Measurements from ENCODE around the gene KCNH6.

The KCNH6 gene

GRCh38 chr17:63486317-63487013, 36.7 kb upstream of the KCNH6 start:
- no peak for DNase-seq (ENCODE audit: low read depth)

GRCh38 chr17:63487014-63487339, 36.2 kb upstream of the KCNH6 start:
- DNase-seq (ENCODE audit: low read depth), result no peak

GRCh38 chr17:63488851-63489250, 34.3 kb upstream of the KCNH6 start:
- no peak for DNase-seq (ENCODE audit: low read depth)

GRCh38 chr17:63489291-63489690, 33.9 kb upstream of the KCNH6 start:
- DNase-seq (ENCODE audit: low read depth), result no peak

- DNase-seq (ENCODE audit: low read depth), result no peak
Observed at GRCh38 chr17:63490329-63490728, 32.8 kb upstream of the KCNH6 start.

GRCh38 chr17:63490858-63491400, 32.2 kb upstream of the KCNH6 start:
- no peak for DNase-seq (ENCODE audit: low read depth)

GRCh38 chr17:63491413-63491812, 31.7 kb upstream of the KCNH6 start:
- no peak for DNase-seq (ENCODE audit: low read depth)

GRCh38 chr17:63491977-63492618, 31.1 kb upstream of the KCNH6 start:
- no peak for DNase-seq (ENCODE audit: low read depth)

GRCh38 chr17:63492940-63493339, 30.2 kb upstream of the KCNH6 start:
- DNase-seq (ENCODE audit: low read depth), result no peak

- DNase-seq (ENCODE audit: low read depth), result no peak
Observed at GRCh38 chr17:63493411-63493810, 29.7 kb upstream of the KCNH6 start.

GRCh38 chr17:63494300-63494928, 28.7 kb upstream of the KCNH6 start:
- no peak for DNase-seq (ENCODE audit: low read depth)

GRCh38 chr17:63495491-63495890, 27.7 kb upstream of the KCNH6 start:
- no peak for DNase-seq (ENCODE audit: low read depth)

GRCh38 chr17:63496177-63496576, 27.0 kb upstream of the KCNH6 start:
- no peak for DNase-seq (ENCODE audit: low read depth)

- no peak for DNase-seq (ENCODE audit: low read depth)
Observed at GRCh38 chr17:63496663-63497400, 26.3 kb upstream of the KCNH6 start.

- no peak for DNase-seq (ENCODE audit: low read depth)
Observed at GRCh38 chr17:63497708-63498483, 25.3 kb upstream of the KCNH6 start.

- no peak for DNase-seq (ENCODE audit: low read depth)
Observed at GRCh38 chr17:63498626-63499195, 24.4 kb upstream of the KCNH6 start.

- DNase-seq (ENCODE audit: low read depth), result no peak
Observed at GRCh38 chr17:63500543-63501390, 22.4 kb upstream of the KCNH6 start.

GRCh38 chr17:63503341-63503705, 19.8 kb upstream of the KCNH6 start:
- DNase-seq (ENCODE audit: low read depth), result no peak

- no peak for DNase-seq (ENCODE audit: low read depth)
Observed at GRCh38 chr17:63504261-63504660, 18.9 kb upstream of the KCNH6 start.

- DNase-seq (ENCODE audit: low read depth), result no peak
Observed at GRCh38 chr17:63505341-63505740, 17.8 kb upstream of the KCNH6 start.

GRCh38 chr17:63506627-63507026, 16.5 kb upstream of the KCNH6 start:
- no peak for DNase-seq (ENCODE audit: low read depth)
